ENCODE measurements around the gene PRDX5. TPM values are rescaled to one million over a fixed set of nuclear protein-coding genes. Genes with fewer than 3 reads are reported as not detected.

The PRDX5 gene
- total and polyA plus RNA-seq, 9 of the 15 experiments (the other 6 are each of a cell fraction or from before 2014, with no cell fraction given) = 40.8 to 327 (median 204) TPM

GRCh38 chr11:64317961-64318765, at the start of gene PRDX5 (continued):
- TF ChIP-seq ATF1 (CRISPR knock-in tag; IDR thresholded peaks at IDR 0.05) = no peak
- TF ChIP-seq ATF1 (tag; IDR thresholded peaks at IDR 0.05) = peak; percentile 50
- TF ChIP-seq MECOM (CRISPR knock-in tag; IDR thresholded peaks at IDR 0.05) = no peak
- no peak for TF ChIP-seq TAF15 (IDR thresholded peaks at IDR 0.05; ENCODE audit: low read depth, low read length)
- no peak for TF ChIP-seq SFPQ (IDR thresholded peaks at IDR 0.05; ENCODE audit: low read depth, low read length)
- TF ChIP-seq NFE2L1 (tag; IDR thresholded peaks at IDR 0.05; ENCODE audit: borderline replicate concordance, low read depth) = no peak
- TF ChIP-seq DIDO1 (tag; IDR thresholded peaks at IDR 0.05; ENCODE audit: low read depth) = no peak
- TF ChIP-seq NR4A1 (CRISPR knock-in tag; IDR thresholded peaks at IDR 0.05) = no peak
- 0 out of 2 replicates have a peak, but pooled peaks have one; percentile 23 for TF ChIP-seq NR4A1 (tag; IDR thresholded peaks at IDR 0.05)
- no peak for TF ChIP-seq CCAR2 (IDR thresholded peaks at IDR 0.05; ENCODE audit: low read depth, low read length)
- TF ChIP-seq ZNF707 (CRISPR knock-in tag; conservative IDR thresholded peaks at IDR 0.05) = no peak
- no peak for TF ChIP-seq ZNF609 (CRISPR knock-in tag; IDR thresholded peaks at IDR 0.05; ENCODE audit: borderline replicate concordance)
- no peak for TF ChIP-seq CBX3 (IDR thresholded peaks at IDR 0.05; ENCODE audit: borderline replicate concordance in 1 of 2, low read length in 2 of 2)
- no peak for TF ChIP-seq ZNF551 (CRISPR knock-in tag; IDR thresholded peaks at IDR 0.05)
- no peak for TF ChIP-seq ZNF584 (CRISPR knock-in tag; IDR thresholded peaks at IDR 0.05; ENCODE audit: low read depth)
- TF ChIP-seq YY1 (IDR thresholded peaks at IDR 0.05; ENCODE audit: borderline replicate concordance in 1 of 3, control insufficient read depth in 1 of 3, extremely low read depth in 1 of 3, insufficient read depth in 3 of 3, insufficient read length in 1 of 3, insufficient replicate concordance in 2 of 3, low read depth in 1 of 3, low read length in 2 of 3) = peak in 2 of 3 experiments; percentile 52 to 54
- no peak for TF ChIP-seq ELF4 (CRISPR knock-in tag; IDR thresholded peaks at IDR 0.05)
- no peak for TF ChIP-seq KHSRP (IDR thresholded peaks at IDR 0.05)
- no peak for TF ChIP-seq PTRF (tag; IDR thresholded peaks at IDR 0.05)
- TF ChIP-seq ZBTB1 (CRISPR knock-in tag; IDR thresholded peaks at IDR 0.05; ENCODE audit: borderline replicate concordance, low read depth) = no peak
- 0 out of 2 replicates have a peak, but pooled peaks have one; percentile 43 for TF ChIP-seq GTF2E2 (tag; IDR thresholded peaks at IDR 0.05)
- TF ChIP-seq SNIP1 (IDR thresholded peaks at IDR 0.05; ENCODE audit: low read depth) = peak; percentile 60; the same call in 1 of the 2 replicates
